Measurements from ENCODE around the gene NAA30.

NAA30 gene

GRCh38 chr14:57400556-57401494, 10.4 kb downstream of the NAA30 start:
- no peak for DNase-seq

GRCh38 chr14:57401501-57401900, 11.1 kb downstream of the NAA30 start:
- DNase-seq: no peak

GRCh38 chr14:57402173-57402852, 11.9 kb downstream of the NAA30 start:
- DNase-seq: no peak

DNA sequence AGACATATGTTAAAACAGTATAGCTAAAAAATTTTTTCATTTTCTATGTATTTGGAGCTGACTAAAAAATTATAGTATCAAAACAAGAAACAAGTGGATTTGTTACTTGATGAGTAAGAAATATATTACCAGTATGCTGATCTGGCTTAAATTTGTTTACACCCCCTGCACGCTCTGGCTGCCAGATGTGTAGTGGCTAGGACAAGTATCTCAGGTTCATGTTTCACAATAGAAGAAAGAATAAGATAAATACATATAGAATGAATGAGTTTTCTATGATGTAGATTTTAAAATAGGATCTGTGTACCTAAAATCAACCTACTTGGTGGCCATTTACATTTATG, 13.1 kb downstream of the NAA30 start:
- no peak for DNase-seq

- DNase-seq: no peak
These were observed 15.2 kb downstream of the NAA30 start for GRCh38 chr14:57405562-57405961.

DNA sequence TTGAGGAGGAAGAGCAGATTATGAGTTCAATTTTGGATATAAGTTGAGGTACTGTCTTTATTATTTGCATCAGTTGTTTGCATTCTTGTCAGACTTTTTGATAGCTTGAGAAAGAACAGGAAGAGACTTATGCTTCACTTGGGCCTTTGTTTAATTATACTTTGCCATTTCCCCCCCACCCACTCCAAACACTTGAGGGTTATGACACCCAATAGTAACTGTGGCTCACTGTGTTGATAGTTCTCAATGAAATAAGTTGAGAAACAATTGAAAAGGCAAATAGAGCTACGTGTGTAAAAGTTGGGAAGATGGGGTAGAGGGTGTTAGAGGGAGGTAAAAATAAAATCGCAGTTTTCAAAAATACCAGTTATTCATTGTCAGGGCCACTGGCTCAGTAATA, 17.7 kb downstream of the NAA30 start:
- no peak for DNase-seq

- DNase-seq: no peak
These were observed 18.2 kb downstream of the NAA30 start for GRCh38 chr14:57408634-57409033.

- DNase-seq: no peak
These were observed 22.0 kb downstream of the NAA30 start for GRCh38 chr14:57412341-57412740.

DNA sequence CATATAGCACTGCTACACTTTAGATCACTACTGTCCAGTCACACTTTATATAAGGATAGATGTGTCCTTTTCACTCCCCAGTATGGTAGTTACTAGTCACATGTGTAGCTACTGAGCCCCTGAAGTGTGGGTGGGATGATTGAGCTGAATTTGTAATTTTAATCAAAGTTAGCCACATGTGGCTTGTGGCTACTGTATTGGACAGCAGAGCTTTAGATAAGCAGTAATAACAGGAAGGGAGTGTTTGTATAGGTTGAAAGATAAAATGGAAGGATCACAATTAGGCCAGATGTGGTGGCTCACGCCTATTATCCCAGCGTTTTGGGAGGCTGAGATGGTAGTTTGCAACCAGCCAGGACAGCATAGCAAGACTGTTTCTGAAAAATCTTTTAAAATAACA, 23.5 kb downstream of the NAA30 start:
- DNase-seq: no peak

GRCh38 chr14:57417228-57417627, 26.8 kb downstream of the NAA30 start:
- no peak for DNase-seq

DNA sequence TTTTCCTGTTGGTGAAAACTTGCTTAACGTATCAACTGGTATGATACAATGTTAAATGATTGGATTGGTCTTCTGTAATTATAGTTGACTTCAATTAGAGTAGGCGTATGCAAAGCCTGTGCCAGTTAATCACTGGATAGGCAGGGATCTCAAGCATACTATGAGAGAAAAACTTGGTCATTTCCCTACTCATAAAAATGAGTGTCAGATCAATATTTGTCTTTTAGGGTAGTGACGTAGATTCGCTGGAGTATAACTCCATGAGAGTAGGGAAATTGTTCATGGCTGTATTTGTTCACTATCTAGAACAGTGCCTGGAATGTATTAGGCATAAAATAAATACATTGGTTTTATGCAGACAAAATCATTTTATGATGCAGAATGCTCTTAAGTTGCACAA, 28.6 kb downstream of the NAA30 start:
- DNase-seq: no peak

DNA sequence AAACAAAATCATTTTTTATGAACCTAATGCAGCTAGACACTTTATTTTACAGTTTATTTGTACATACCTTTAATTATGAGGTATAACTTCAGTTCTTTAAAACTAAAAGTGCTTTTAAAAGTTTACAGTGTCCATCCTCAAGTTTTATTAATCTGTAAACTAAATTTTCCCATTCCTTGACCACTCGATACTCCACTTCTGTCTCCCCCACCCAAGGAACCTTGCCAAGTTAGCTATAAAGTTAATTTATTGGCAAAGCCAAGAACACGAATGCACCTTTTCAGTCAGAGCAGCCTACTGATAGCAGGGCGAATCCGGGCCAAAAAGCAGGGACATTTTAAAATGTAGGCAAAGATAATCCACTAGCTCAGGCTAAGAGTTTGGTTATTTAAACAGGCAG, 29.6 kb downstream of the NAA30 start:
- DNase-seq: no peak

DNA sequence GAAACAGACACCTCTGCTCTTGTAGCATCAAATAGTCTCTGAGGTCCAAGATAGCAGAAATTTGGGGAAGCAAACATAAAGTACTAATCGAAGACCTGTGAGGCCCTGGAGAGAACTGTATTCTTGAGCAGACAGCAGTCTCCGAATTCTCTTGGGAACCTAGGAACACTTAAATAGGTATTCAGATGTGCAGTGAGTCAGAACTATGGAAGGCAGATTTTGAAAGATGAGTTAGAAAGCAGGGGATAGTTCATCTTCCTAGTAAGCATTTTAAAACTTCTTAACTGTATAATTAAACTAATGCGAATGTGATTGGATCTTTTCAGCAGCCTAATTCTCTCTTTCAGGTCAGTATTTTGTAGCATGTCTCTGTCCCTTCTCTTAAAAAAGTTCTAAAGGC, 30.6 kb downstream of the NAA30 start:
- DNase-seq: no peak

GRCh38 chr14:57435923-57436322, 45.5 kb downstream of the NAA30 start:
- no peak for DNase-seq

GRCh38 chr14:57461777-57462320, 71.5 kb downstream of the NAA30 start:
- no peak for DNase-seq

GRCh38 chr14:57462551-57462950, 72.2 kb downstream of the NAA30 start:
- DNase-seq: no peak

DNA sequence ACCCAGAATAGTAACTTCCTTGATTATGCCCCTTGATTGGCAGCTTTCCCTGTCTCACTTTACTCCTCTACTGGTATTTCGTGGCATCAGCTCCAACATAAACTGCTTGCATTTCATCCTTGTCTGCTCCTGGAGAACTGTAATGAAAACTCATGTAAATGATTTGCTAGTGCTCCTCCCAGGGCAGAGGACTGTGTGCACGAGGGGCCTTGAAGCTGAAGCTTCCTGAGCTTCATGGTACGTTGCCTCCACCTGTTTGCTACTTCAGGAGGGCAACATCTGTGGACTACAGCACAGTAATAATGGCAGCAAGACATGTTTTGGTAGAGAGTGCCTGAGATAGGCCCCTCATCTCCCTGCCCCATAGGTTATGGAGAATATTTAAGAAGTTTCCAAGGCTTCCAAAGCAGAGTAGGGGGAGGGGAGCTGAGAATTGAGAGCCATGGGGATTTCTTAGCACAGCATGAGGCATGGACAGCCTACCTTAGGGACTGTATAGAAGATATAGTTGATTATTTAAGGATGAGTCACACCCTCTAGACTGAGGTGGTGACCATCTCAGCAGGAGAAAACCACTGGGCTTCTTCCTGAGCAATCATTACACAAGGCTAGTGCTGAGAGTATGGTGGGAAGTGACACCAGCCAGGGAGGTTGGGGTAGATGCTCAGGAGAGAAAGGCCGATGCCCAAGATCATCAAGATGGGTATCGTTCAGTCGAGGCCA, 73.8 kb downstream of the NAA30 start:
- DNase-seq: no peak

All from effector CD8-positive, alpha-beta T cell (primary cell).